Measurements from ENCODE around the gene MORC3.

The MORC3 gene

GRCh38 chr21:36425286-36425685, 105.3 kb downstream of the MORC3 start:
- no peak for DNase-seq
